GM21367 (cell line): ENCODE results near the gene OR6X1.

ENCODE experiments used
- ATAC-seq: cut with Tn5 transposase; IDR thresholded peaks from one replicate; pipeline ENCODE4 v1.9.1; 2021; ENCODE audit not compliant: unreplicated experiment

Gene OR6X1

DNA sequence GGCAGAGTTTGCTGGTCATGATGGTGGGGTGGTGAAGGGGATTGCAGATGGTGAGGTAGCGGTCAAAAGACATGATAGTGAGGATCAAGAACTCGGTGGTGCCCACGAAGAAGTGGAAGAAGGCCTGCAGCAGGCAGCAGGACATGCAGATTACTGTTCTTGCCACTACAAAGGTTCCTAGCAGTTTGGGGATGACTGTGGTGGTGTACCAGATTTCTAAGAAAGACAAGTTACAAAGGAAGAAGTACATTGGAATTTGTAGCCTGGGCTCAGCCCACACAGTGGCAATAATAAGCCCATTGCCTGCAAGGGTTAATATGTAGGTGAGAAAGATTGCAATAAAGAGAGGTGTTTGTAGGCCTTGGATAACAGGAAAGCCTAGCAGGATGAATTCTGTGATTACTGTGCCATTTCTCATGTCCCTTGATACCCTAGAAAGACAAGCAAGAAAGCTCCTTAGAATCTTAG is at the start of gene OR6X1:
OR6X1 (minus strand) TSS at position 418 of the 468 bp plus-strand sequence; CDS start at position 418, 0 bp downstream.
- no peak for ATAC-seq

DNA sequence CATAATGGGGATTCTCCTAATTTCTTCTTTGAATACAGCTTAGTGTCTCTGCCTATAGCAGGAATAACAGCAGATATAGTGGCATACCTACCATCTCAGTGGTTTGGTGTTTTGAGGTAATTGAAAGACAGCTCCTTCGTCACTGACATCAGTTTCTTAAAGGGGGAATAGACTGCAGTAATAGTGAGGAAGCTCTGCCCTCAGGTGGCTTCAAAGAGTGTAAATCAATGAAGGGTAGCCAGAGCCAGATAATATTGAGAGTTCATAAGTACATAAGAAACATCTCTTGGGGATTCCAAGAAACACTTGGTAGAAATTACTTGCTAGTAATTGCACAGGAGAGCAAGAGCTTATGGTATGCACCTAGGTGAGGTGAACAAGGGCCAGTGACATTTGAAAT is 47.4 kb upstream of the OR6X1 start:
- no peak for ATAC-seq

GRCh38 chr11:123800036-123800435 is 45.7 kb upstream of the OR6X1 start:
- no peak for ATAC-seq

DNA sequence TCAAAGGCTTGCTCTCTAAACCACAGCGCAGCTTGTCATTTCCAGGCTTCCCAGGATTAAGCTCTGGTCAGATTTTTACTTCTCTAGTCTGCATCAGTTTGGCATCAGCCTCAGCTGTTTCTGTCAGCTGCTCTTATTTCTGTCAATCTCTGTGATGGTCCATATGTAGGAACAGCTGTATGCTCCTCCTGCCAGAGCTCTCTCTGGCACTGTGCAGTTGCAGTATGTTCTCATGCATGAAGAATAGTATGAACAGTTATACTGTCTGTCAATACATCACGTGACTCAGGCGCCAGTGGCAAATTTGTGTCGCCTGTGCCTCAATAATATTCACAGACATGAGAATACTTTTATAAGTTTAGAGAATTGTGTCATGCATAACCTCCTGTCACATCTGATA is 45.1 kb upstream of the OR6X1 start:
- ATAC-seq: no peak

- ATAC-seq: no peak
Observed at GRCh38 chr11:123798513-123799252, 44.4 kb upstream of the OR6X1 start.

GRCh38 chr11:123798079-123798478 is 43.8 kb upstream of the OR6X1 start:
- no peak for ATAC-seq

- no peak for ATAC-seq
Observed at GRCh38 chr11:123797541-123797940, 43.2 kb upstream of the OR6X1 start.

GRCh38 chr11:123797114-123797513 is 42.8 kb upstream of the OR6X1 start:
- no peak for ATAC-seq

GRCh38 chr11:123796226-123796625 is 41.9 kb upstream of the OR6X1 start:
- no peak for ATAC-seq

- ATAC-seq: no peak
Observed at GRCh38 chr11:123783536-123783935, 29.2 kb upstream of the OR6X1 start.

DNA sequence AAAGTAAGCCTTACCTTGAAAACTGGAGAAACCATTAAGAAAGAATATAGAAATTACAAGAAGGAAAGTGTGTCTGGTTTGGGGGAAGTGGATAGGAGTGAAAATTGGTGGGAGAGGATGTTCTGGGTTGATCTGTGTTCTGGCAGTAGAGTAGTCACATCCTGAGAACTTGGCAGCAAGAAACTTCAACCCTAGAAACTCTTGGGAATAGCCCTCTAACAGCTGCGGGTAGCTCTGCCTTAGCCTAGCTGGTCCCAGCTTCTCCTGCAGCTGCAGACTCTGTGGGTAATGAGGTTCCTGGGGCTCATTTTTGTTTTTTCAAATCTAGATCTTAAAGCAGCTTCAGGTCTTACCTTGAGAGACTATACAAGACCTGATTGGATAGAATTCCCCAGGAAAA is 24.2 kb upstream of the OR6X1 start:
- ATAC-seq: no peak

- ATAC-seq: no peak
Observed at GRCh38 chr11:123775715-123776549, 21.6 kb upstream of the OR6X1 start.

DNA sequence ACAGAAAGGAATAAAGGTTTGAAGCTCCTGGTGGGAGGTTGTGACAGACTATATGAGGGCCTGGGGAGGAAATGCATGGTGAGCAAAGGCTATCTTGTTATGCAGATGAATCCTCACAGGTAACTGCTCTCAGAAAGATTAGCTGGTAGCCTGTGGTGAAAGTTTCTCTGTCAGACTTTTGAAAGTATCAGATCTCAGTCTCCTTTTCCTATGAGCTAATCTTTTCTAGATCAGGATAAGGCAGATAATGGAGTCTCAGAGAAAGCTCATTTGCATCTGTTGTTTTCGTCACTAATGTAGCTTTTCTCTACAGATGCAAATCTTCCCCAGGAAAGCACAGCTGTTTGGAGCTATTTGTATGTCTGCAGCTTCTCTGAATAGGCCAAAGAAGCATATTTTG is 21.0 kb upstream of the OR6X1 start:
- peak; percentile 65 for ATAC-seq

DNA sequence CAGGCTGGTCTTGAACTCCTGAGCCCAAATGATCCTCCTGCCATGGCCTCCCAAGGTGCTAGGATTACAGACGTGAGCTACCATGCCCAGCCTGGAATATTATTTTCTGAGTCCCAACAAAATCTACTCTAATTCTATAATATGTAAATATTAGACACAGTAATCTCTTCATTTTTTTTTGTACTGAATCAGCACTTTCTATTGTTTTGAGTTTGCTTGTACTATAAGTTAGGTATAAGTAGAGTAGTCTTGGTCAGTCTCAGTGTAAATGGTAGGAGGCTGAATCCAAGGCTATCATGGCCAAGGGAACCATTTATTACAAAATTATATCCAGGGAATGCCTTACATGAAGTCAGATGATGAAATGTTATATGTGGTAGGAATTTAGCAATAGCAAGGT is 19.6 kb upstream of the OR6X1 start:
- no peak for ATAC-seq

- ATAC-seq: no peak
Observed at GRCh38 chr11:123773026-123773425, 18.7 kb upstream of the OR6X1 start.

DNA sequence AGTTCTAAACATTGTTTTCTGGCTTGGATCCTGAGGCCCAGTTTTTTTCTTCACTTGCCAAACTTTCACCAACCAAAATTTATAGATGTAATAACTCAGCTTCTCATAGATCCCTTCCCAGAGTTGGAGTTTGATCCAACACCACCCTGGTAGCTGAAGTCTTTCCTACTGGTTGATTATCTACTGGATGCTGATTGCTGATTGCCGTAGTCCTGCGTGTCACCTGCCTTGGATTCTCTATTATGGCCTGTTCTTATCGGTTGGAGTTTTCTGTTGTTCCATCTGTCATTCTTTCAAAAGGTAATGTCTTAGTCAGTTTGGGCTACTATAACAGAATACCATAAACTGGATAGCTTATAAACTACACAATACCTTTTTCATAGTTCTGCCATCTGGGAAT is 17.3 kb upstream of the OR6X1 start:
- no peak for ATAC-seq

DNA sequence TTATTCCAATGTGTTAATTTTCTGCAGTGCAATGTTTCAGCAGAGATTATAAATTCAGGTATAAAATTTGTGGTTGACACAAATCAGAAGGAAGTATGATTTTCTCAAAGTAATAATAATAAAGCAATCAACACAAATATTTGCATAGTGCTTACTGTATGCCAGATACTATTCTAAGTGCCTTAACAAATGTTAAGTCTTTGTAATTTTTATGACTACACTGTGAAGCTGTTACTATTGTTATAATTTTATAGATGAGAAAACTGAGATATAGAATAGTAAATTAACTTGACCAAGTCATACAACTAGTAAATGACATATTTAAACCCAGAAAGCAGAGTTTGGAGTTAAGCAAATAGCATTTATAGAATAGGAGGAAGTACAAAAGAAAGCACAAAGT is 16.4 kb upstream of the OR6X1 start:
- ATAC-seq: no peak

GRCh38 chr11:123765601-123766000 is 11.3 kb upstream of the OR6X1 start:
- ATAC-seq: no peak

- no peak for ATAC-seq
Observed at GRCh38 chr11:123762422-123762821, 8.1 kb upstream of the OR6X1 start.

- ATAC-seq: peak; percentile 88
Observed at GRCh38 chr11:123760894-123761293, 6.6 kb upstream of the OR6X1 start.

DNA sequence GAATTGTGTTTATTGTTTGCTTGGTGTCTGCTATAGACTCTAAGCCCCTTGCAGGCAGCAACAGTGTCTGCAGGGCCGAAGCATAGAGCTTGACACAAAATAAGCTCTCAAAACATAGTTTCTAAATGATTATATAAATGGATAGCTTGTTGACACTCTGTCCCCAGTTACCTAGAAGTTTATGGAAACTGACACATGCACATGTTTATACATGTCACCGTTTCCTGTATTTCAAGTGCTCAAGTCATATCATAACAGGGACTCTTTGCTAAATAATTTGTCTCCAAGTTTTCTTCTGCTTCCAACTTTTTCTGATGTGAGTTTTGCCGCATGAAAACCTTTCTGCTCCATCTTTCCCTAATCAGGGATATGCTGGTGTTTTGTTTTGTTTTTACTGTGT is 3.7 kb upstream of the OR6X1 start:
- no peak for ATAC-seq

GRCh38 chr11:123755813-123756212 is 1.5 kb upstream of the OR6X1 start:
- ATAC-seq: no peak
